ENCODE data around the gene ATP8B4.
"Not testable (repeated sequence)": the region's sequence is repeated elsewhere in the genome, so short reads cannot be mapped to it uniquely, and the experiment has no call there.

Gene ATP8B4

DNA sequence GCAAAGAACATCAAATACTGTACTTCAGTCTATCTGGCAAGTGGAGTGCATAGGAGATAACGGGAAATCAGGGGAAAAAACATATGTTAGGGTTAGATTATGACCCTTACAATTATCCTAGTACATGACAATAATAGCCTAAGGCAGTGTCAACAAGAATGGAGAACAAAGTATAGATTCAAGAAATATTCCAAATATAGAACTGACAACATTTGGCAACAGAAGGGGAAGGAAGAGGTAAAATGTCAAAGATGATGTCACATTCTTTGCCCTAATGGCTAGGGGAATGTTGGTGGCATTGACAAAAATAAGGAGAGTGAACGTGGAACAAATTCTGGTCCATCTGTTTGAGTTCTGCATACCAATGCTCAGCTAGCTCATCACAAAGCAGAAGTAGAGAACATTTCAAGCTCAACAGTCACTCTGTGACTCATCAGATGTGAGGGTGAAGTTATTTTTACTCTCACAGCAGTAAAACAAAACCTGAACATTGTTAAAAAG, 15.5 kb upstream of the ATP8B4 start:
- no peaks in the 10 kb centered on the region for H4K20me1 ChIP-seq (ENCODE audit: insufficient read depth, low read length, poor library complexity, severe bottlenecking)
- H3F3A ChIP-seq (ENCODE audit: low read depth): no peaks in the 10 kb centered on the region
- no peak overlapping the region for H2AFZ ChIP-seq (ENCODE audit: low read length)
- no peaks in the 10 kb centered on the region for H3K27me3 ChIP-seq (ENCODE audit: insufficient read depth, low read length, poor library complexity, severe bottlenecking)
- no peaks in the 10 kb centered on the region for H3K79me2 ChIP-seq (ENCODE audit: insufficient read depth, low read length)
- H3K36me3 ChIP-seq (ENCODE audit: insufficient read depth, low read length): no peaks in the 10 kb centered on the region
- no peaks in the 10 kb centered on the region for H3K9me2 ChIP-seq (replicated peaks; ENCODE audit: low read depth, low read length)
- H3K4me2 ChIP-seq (ENCODE audit: low read depth, low read length, poor library complexity, severe bottlenecking): no peak overlapping the region
- no peak overlapping the region for H3K9ac ChIP-seq (ENCODE audit: low read depth, low read length, poor library complexity, severe bottlenecking)
- no peaks in the 10 kb centered on the region for H3K4me1 ChIP-seq (ENCODE audit: insufficient read depth, low read length, poor library complexity, severe bottlenecking)
- H3K9me3 ChIP-seq (ENCODE audit: insufficient read depth, low read depth, low read length): no peaks in the 10 kb centered on the region
- no peak overlapping the region for H3K4me3 ChIP-seq (ENCODE audit: low read length, poor library complexity, severe bottlenecking)
- TF ChIP-seq, protein P1, sequence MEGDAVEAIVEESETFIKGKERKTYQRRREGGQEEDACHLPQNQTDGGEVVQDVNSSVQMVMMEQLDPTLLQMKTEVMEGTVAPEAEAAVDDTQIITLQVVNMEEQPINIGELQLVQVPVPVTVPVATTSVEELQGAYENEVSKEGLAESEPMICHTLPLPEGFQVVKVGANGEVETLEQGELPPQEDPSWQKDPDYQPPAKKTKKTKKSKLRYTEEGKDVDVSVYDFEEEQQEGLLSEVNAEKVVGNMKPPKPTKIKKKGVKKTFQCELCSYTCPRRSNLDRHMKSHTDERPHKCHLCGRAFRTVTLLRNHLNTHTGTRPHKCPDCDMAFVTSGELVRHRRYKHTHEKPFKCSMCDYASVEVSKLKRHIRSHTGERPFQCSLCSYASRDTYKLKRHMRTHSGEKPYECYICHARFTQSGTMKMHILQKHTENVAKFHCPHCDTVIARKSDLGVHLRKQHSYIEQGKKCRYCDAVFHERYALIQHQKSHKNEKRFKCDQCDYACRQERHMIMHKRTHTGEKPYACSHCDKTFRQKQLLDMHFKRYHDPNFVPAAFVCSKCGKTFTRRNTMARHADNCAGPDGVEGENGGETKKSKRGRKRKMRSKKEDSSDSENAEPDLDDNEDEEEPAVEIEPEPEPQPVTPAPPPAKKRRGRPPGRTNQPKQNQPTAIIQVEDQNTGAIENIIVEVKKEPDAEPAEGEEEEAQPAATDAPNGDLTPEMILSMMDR (conservative IDR thresholded peaks at IDR 0.05; ENCODE audit: low read length): no peak

DNA sequence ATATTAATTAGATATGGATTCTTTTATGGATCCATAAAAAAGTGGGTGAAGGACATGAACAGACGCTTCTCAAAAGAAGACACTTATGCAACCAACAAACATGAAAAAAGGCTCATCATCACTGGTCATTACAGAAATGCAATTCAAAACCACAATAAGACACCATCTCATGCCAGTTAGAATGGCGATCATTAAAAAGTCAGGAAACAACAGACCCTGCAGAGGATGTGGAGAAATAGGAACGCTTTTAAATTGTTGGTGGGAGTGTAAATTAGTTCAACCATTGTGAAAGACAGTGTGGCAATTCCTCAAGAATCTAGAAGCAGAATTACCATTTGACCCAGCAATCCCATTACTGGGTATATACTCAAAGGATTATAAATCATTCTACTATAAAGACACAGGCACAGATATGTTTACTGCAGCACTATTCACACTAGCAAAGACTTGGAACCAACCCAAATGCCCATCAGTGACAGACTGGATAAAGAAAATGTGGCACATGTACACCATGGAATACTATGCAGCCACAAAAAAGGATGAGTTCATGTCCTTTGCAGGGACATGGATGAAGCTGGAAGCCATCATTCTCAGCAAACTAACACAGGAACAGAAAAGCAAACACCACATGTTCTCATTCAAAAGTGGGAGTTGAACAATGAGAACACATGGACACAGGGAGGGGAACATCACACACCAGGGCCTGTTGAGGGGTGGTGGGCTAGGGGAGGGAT, 13.4 kb upstream of the ATP8B4 start:
- H3K79me2 ChIP-seq (ENCODE audit: insufficient read depth, low read length); H3K9me3 ChIP-seq (ENCODE audit: insufficient read depth, low read depth, low read length); H3K9ac ChIP-seq (ENCODE audit: low read depth, low read length, poor library complexity, severe bottlenecking); H3K9me2 ChIP-seq (replicated peaks; ENCODE audit: low read depth, low read length); H3K4me3 ChIP-seq (ENCODE audit: low read length, poor library complexity, severe bottlenecking); H3K4me2 ChIP-seq (ENCODE audit: low read depth, low read length, poor library complexity, severe bottlenecking); H3F3A ChIP-seq (ENCODE audit: low read depth); H2AFZ ChIP-seq (ENCODE audit: low read length); H3K4me1 ChIP-seq (ENCODE audit: insufficient read depth, low read length, poor library complexity, severe bottlenecking); H3K36me3 ChIP-seq (ENCODE audit: insufficient read depth, low read length); H4K20me1 ChIP-seq (ENCODE audit: insufficient read depth, low read length, poor library complexity, severe bottlenecking); H3K27me3 ChIP-seq (ENCODE audit: insufficient read depth, low read length, poor library complexity, severe bottlenecking): not testable (repeated sequence)

DNA sequence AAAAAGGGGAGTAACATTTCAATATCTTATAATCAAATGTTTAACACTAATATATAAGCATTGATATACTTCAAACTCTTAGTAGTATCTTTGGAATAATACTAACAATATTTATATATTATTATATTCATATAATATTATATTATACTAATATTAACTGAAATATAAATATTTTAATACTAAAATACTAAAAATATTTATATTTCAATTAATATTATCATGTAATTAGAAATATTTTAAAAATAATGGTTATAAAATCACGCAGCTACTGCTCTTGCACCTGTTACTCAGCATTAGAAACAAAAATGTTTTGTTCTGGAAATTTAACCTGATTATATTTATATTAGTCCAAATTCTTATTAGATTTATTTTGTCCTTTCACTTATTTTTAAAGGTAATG, 12.6 kb upstream of the ATP8B4 start:
- no peak for TF ChIP-seq EZH2phosphoT487 (IDR thresholded peaks at IDR 0.05; ENCODE audit: borderline replicate concordance)
- TF ChIP-seq, protein P1 (conservative IDR thresholded peaks at IDR 0.05; ENCODE audit: low read length): no peak

DNA sequence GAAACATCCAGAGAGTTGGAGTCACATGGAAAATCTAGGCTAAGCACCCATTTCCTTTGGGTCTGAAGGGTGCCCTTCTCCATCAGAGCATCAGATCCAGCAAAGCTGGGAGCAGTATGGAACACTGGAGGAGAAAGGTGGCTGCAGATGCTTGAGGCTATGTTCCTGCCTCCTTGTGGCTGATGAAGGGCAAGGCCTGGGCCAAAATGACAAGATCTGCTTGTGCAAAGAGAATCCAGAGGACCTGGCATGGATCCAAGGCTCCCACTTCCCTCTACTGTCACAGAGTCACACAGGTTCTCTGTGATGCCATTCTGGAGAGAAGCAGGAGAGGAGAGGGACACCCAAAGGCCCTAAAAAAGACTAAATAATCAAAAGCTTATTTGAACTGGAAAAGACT, 9.2 kb upstream of the ATP8B4 start:
- Histone ChIP-seq H3K4me3 (ENCODE audit: low read length, poor library complexity, severe bottlenecking) (no peak overlapping the region), H3K4me2 (ENCODE audit: low read depth, low read length, poor library complexity, severe bottlenecking) (no peak overlapping the region), H3K9me3 (ENCODE audit: insufficient read depth, low read depth, low read length) (no peaks in the 10 kb centered on the region; the same call in 1 of the 2 replicates), H3K36me3 (ENCODE audit: insufficient read depth, low read length) (no peaks in the 10 kb centered on the region), H2AFZ (ENCODE audit: low read length) (no peak overlapping the region), H3K4me1 (ENCODE audit: insufficient read depth, low read length, poor library complexity, severe bottlenecking) (no peaks in the 10 kb centered on the region), H3K79me2 (ENCODE audit: insufficient read depth, low read length) (no peaks in the 10 kb centered on the region), H3F3A (ENCODE audit: low read depth) (no peaks in the 10 kb centered on the region), H3K9me2 (replicated peaks; ENCODE audit: low read depth, low read length) (no peaks in the 10 kb centered on the region), H3K27me3 (ENCODE audit: insufficient read depth, low read length, poor library complexity, severe bottlenecking) (no peaks in the 10 kb centered on the region), H4K20me1 (ENCODE audit: insufficient read depth, low read length, poor library complexity, severe bottlenecking) (no peaks in the 10 kb centered on the region), H3K9ac (ENCODE audit: low read depth, low read length, poor library complexity, severe bottlenecking) (no peak overlapping the region)
- TF ChIP-seq, protein P1 (conservative IDR thresholded peaks at IDR 0.05; ENCODE audit: low read length): peak; percentile 22; the same call in 1 of the 2 replicates
- TF ChIP-seq EZH2phosphoT487 (IDR thresholded peaks at IDR 0.05; ENCODE audit: borderline replicate concordance): no peak

More for the DNA sequence above, 12.6 kb upstream of the ATP8B4 start:
- Histone ChIP-seq H3K36me3 (ENCODE audit: insufficient read depth, low read length) (no peaks in the 10 kb centered on the region), H4K20me1 (ENCODE audit: insufficient read depth, low read length, poor library complexity, severe bottlenecking) (no peaks in the 10 kb centered on the region), H3K9me3 (ENCODE audit: insufficient read depth, low read depth, low read length) (no peaks in the 10 kb centered on the region), H3K79me2 (ENCODE audit: insufficient read depth, low read length) (no peaks in the 10 kb centered on the region), H3K27me3 (ENCODE audit: insufficient read depth, low read length, poor library complexity, severe bottlenecking) (no peaks in the 10 kb centered on the region), H3K9ac (ENCODE audit: low read depth, low read length, poor library complexity, severe bottlenecking) (no peak overlapping the region), H3K4me3 (ENCODE audit: low read length, poor library complexity, severe bottlenecking) (no peak overlapping the region), H3K4me1 (ENCODE audit: insufficient read depth, low read length, poor library complexity, severe bottlenecking) (no peaks in the 10 kb centered on the region), H3F3A (ENCODE audit: low read depth) (no peaks in the 10 kb centered on the region), H3K4me2 (ENCODE audit: low read depth, low read length, poor library complexity, severe bottlenecking) (no peak overlapping the region), H3K9me2 (replicated peaks; ENCODE audit: low read depth, low read length) (no peaks in the 10 kb centered on the region), H2AFZ (ENCODE audit: low read length) (no peak overlapping the region)

Measured in Loucy (cell line).